G401.6 (cell line): Measurements from ENCODE around the gene HMCN1.

ENCODE experiments used
- FAIRE-seq: peaks from 2 replicates; lab custom pipeline; 2012; peaks lifted over from hg19 to GRCh38; lab: Jason Lieb, UNC

The HMCN1 gene

GRCh38 chr1:185971688-185972087 lies 237.5 kb downstream of the HMCN1 start:
- FAIRE-seq: no peak

GRCh38 chr1:185972096-185972850 lies 238.1 kb downstream of the HMCN1 start:
- FAIRE-seq: no peak

DNA sequence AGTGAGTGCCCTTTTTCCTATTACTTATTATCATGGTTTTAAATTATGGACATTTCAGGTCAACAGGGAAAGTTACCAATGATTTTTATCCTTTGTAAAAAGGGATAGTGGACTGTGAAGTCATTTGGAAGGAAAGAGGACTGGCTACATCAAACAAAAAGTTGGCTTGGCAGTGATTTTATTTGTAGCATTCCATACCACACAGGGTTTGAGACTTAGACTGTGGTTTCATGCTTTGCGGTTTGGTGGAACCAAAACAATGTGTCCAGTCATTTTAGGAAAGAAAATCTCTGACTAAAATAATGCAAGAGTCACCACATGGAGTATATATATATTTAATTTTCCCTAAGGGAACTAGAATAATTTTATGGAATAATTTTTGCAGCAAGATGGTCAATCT lies 239.5 kb downstream of the HMCN1 start:
- FAIRE-seq: no peak

- no peak for FAIRE-seq
Measured at GRCh38 chr1:185974367-185975170, 240.4 kb downstream of the HMCN1 start.

- FAIRE-seq: no peak
Measured at GRCh38 chr1:185980891-185981290, 246.7 kb downstream of the HMCN1 start.

DNA sequence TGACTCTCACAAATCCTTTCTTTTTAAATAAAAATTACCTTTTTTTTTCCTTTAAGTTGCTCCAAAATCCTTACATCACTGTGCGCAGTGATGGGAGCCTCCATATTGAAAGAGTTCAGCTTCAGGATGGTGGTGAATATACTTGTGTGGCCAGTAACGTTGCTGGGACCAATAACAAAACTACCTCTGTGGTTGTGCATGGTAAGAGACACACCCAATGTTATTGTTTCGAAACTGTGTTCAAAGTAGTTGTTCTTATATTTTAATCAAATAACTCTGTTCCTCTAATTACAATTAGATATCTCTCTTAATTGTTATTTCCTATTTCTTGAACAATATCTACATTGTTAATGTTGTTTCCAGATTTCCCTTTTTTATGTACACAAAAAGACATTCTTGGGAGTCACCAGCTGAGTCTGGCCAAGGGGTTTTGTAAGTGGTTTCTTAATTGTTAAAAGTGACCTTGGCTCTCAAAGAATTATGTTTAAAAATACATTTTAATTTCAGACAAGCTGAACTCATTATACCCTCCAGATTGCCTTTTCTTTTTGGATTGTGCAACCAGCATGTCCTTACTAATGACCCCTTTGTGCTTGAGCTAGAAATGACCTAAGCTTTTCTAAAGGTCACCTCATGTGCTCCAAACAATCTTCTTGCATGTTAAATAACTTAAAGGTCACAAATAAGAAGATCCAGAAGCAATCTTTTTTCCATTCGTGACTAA lies 250.1 kb downstream of the HMCN1 start:
- FAIRE-seq: no peak

DNA sequence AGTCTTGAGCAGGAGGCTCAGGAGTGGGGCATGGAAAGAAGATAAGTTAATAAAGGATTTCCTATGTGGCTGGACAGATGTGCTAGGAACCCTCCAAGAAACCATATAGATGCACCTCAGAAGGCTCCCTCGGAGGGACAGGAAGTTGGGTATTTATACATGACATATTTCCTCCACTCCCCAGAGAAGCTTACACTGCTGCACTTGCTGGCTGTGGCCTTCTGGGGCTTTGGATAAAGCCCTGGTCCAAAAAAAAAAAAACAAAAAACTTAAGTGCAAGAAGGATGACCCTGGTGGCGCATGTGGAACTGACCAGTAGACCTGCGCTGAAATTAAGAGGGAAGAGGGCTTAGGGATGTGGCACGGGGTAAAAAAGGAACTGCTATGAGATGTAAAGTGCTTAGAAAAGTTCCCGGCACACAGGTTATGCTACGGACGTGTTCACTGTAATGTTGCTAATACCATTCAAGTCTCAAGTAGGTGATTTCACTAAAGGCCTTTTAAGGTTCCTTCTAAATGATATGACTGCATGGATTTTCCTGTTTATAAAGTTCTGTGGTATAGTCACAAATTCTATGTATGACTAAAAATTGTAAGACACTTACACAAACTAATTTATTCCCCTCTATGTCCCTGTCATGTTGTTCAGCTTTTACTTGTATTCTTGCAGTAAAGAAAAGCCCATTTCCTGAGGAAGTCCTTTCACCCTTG lies 253.6 kb downstream of the HMCN1 start:
- no peak for FAIRE-seq

- FAIRE-seq: no peak
Measured at GRCh38 chr1:185990565-185990964, 256.4 kb downstream of the HMCN1 start.

DNA sequence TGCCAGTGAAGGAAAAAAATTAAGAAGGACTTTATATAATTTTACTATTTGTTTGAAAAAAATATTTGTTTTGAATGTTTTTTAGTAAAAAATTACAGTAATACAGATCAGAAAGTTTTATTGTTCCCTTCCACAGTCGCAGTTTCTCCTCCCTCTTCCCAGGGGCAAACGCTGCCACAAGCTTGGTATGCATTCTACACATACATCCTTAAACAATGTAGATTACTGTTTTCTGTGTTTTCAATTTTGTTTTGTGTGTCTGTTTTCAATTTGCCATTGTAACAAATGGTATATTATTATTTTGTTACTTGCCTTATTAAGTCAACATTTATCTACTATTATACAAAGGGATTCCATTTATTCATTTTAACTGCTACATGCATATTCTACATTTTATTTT lies 257.1 kb downstream of the HMCN1 start:
- no peak for FAIRE-seq

DNA sequence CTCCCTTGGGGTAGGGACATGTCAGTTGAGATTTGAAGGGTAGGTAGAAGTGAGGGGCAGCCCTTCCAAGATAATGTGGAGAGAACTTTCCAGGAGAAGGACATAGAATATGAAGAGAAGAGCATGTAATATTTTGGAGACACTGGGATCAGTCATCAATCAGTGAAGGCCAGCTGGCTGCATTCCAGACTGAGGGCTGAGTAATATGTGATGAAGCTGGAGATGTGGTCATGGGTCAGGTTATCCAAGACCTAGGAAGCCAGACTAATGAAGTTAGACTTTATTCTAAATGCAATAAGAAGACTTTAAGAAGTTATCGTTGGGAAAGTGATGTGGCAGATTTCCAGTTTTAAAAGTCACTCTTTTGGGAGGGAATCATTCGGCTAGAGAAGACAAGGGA lies 262.0 kb downstream of the HMCN1 start:
- FAIRE-seq: no peak

DNA sequence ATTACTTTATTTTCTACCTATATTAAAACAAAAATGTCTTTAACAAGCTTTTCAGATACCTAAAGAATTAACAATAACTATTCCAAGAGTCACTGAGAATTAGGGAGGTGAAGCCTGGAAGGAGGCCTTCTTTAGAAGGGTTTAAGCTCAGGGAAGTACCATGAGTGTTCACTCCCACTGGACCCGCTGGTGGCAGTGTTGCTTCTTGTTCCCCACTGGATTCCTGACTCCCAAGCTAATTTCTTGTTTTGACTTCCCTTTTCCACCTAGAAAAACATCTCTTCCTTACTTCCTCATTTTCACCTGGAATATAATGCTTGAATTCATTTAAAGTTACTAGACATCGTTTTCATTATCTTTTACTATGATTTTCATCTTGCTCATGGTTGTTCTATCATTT lies 264.2 kb downstream of the HMCN1 start:
- FAIRE-seq: no peak

- no peak for FAIRE-seq
Measured at GRCh38 chr1:186002406-186002805, 268.2 kb downstream of the HMCN1 start.

GRCh38 chr1:186009039-186009737 lies 275.0 kb downstream of the HMCN1 start:
- FAIRE-seq: no peak

GRCh38 chr1:186014370-186015037 lies 280.3 kb downstream of the HMCN1 start:
- no peak for FAIRE-seq

GRCh38 chr1:186016856-186017255 lies 282.7 kb downstream of the HMCN1 start:
- FAIRE-seq: no peak

- no peak for FAIRE-seq
Measured at GRCh38 chr1:186022184-186022583, 288.0 kb downstream of the HMCN1 start.

DNA sequence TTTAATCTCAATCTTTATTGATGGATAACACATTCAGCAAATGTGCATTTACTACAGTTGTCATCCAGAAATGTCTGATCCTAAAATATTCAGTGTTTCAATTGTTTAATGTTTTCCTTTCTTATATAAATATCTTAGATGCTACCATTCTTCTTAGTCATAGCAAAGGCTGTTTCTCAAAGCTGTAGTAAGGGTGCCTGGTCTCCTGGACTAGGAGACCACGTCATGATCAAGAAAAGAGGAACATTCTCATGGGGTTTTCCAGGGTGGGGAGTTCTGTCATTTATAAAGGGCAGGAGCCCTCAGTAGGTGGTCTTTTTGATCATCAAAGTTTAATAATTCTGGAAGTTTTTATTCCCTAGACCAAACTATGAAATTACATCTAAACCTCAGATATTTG lies 292.8 kb downstream of the HMCN1 start:
- FAIRE-seq: no peak

- no peak for FAIRE-seq
Measured at GRCh38 chr1:186027621-186028020, 293.4 kb downstream of the HMCN1 start.

GRCh38 chr1:186030453-186030852 lies 296.3 kb downstream of the HMCN1 start:
- FAIRE-seq: no peak

- FAIRE-seq: no peak
Measured at GRCh38 chr1:186033847-186034271, 299.7 kb downstream of the HMCN1 start.

DNA sequence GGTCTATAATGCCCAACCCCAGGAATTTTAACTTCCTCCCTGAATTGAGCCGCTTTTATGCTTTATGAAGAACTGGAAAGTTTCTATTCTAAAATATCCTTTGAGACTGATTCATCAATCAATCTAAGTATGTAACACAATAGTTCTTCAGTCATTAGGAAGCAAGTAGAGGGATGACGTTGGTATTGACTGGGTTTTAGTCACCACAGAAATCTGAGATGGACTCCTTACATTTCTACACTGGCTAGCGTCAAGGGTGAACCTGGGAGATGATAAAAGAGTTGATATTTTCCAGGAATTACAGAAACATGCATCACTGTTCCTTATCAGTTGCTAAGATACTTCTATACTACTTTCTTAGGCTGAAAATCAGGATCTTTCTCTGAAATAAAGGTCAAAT lies 308.0 kb downstream of the HMCN1 start:
- no peak for FAIRE-seq
